NCI-H2227 (cell line): Measurements from ENCODE around the gene BRF1.
"Not testable (repeated sequence)": the region's sequence is repeated elsewhere in the genome, so short reads cannot be mapped to it uniquely, and the experiment has no call there.

Experiments
- DNase-seq: peaks from one replicate; lab custom pipeline; 2025; ENCODE audit not compliant: unreplicated experiment; lab: John Stamatoyannopoulos, UW

BRF1 gene

GRCh38 chr14:105333020-105333490 lies 32.3 kb upstream of the BRF1 start:
- no peak for DNase-seq

- DNase-seq, result no peak
These were observed 31.6 kb upstream of the BRF1 start for GRCh38 chr14:105332350-105332874.

GRCh38 chr14:105331575-105332349 lies 31.0 kb upstream of the BRF1 start:
- no peak for DNase-seq

- DNase-seq, result no peak
These were observed 29.7 kb upstream of the BRF1 start for GRCh38 chr14:105330491-105330895.

GRCh38 chr14:105329411-105330150 lies 28.8 kb upstream of the BRF1 start:
- DNase-seq, result no peak

GRCh38 chr14:105328678-105329390 lies 28.0 kb upstream of the BRF1 start:
- no peak for DNase-seq

GRCh38 chr14:105328070-105328677 lies 27.4 kb upstream of the BRF1 start:
- DNase-seq, result no peak

GRCh38 chr14:105327695-105328045 lies 26.9 kb upstream of the BRF1 start:
- DNase-seq, result not testable (repeated sequence)

- peak; percentile 34 for DNase-seq
These were observed 26.3 kb upstream of the BRF1 start for GRCh38 chr14:105326891-105327694.

- DNase-seq, result no peak
These were observed 25.7 kb upstream of the BRF1 start for GRCh38 chr14:105326568-105326867.

- no peak for DNase-seq
These were observed 25.1 kb upstream of the BRF1 start for GRCh38 chr14:105325716-105326567.

GRCh38 chr14:105325303-105325702 lies 24.5 kb upstream of the BRF1 start:
- no peak for DNase-seq

- no peak for DNase-seq
These were observed 24.1 kb upstream of the BRF1 start for GRCh38 chr14:105324871-105325270.

GRCh38 chr14:105324080-105324778 lies 23.4 kb upstream of the BRF1 start:
- DNase-seq, result peak; percentile 55

- DNase-seq, result no peak
These were observed 22.9 kb upstream of the BRF1 start for GRCh38 chr14:105323663-105324062.

- peak; percentile 27 for DNase-seq
These were observed 22.2 kb upstream of the BRF1 start for GRCh38 chr14:105322791-105323556.

GRCh38 chr14:105317546-105317945 lies 16.7 kb upstream of the BRF1 start:
- DNase-seq, result no peak

GRCh38 chr14:105316968-105317510 lies 16.2 kb upstream of the BRF1 start:
- no peak for DNase-seq
